DOHH2 (cell line): ENCODE data around the gene PRDM2.

Source experiments
- H3F3A ChIP-seq: fragments of 200-600 bp; sonication (generic), shearing (Covaris generic); 2 replicates; pipeline ENCODE4 v1.6.0; 2016; ENCODE audit warnings: antibody characterized with exemption, mild to moderate bottlenecking; ENCODE audit not compliant: control insufficient read depth, insufficient read depth
- H3K27ac ChIP-seq: fragments of 200-600 bp; sonication (generic); 2 replicates; pipeline ENCODE4 v1.5.1; 2014; ENCODE audit warnings: low read depth, mild to moderate bottlenecking, low read length, moderate library complexity
- H3K27me3 ChIP-seq: fragments of 200-600 bp; sonication (generic); 2 replicates; pipeline ENCODE4 v1.6.1; 2014; ENCODE audit warnings: mild to moderate bottlenecking, low read length, mixed read lengths; ENCODE audit not compliant: control insufficient read depth
- H3K36me3 ChIP-seq: fragments of 200-600 bp; sonication (generic); 2 replicates; pipeline ENCODE4 v1.6.1; 2014; ENCODE audit warnings: mild to moderate bottlenecking, low read length, moderate library complexity, mixed read lengths; ENCODE audit not compliant: control insufficient read depth
- H3K4me1 ChIP-seq: fragments of 200-600 bp; sonication (generic); 2 replicates; pipeline ENCODE4 v1.6.1; 2014; ENCODE audit warnings: mild to moderate bottlenecking, low read length, mixed read lengths; ENCODE audit not compliant: control insufficient read depth
- H3K4me2 ChIP-seq: fragments of 200-600 bp; sonication (generic); 2 replicates; pipeline ENCODE4 v1.6.0; 2014; ENCODE audit warnings: mild to moderate bottlenecking, low read length, moderate library complexity
- H3K4me3 ChIP-seq: fragments of 200-600 bp; sonication (generic); 2 replicates; pipeline ENCODE4 v1.5.1; 2014; ENCODE audit warnings: mild to moderate bottlenecking, low read length, mixed read lengths
- H3K79me2 ChIP-seq: fragments of 200-600 bp; sonication (generic); 2 replicates; pipeline ENCODE4 v1.6.1; 2014; ENCODE audit warnings: mild to moderate bottlenecking, low read length, mixed read lengths; ENCODE audit not compliant: control insufficient read depth
- H3K9me2 ChIP-seq: fragments of 200-600 bp; sonication (generic); replicated peaks from 2 replicates; pipeline ENCODE4 v1.6.1; 2014; ENCODE audit warnings: mild to moderate bottlenecking, low read length, mixed read lengths; ENCODE audit not compliant: control insufficient read depth
- H3K9me3 ChIP-seq: fragments of 200-600 bp; sonication (generic); 2 replicates; pipeline ENCODE4 v1.6.1; 2014; ENCODE audit warnings: antibody characterized with exemption, low read length, mixed read lengths; ENCODE audit not compliant: control insufficient read depth, insufficient read depth
- H4K20me1 ChIP-seq: fragments of 200-600 bp; sonication (generic); 2 replicates; pipeline ENCODE4 v1.6.0; 2014; ENCODE audit warnings: low read depth, mild to moderate bottlenecking, antibody characterized with exemption, low read length, moderate library complexity; ENCODE audit not compliant: control insufficient read depth, insufficient read depth
- CTCF ChIP-seq: fragments of 200-600 bp; sonication (generic); IDR thresholded peaks from one replicate; pipeline ENCODE4 v1.5.1; 2014; ENCODE audit warnings: antibody characterized with exemption, mild to moderate bottlenecking, low read depth, low read length; ENCODE audit not compliant: poor library complexity, severe bottlenecking
- EZH2phosphoT487 ChIP-seq: fragments of 200-600 bp; sonication (generic); IDR thresholded peaks from 2 replicates; pipeline ENCODE4 v1.6.1; 2017; ENCODE audit warnings: borderline replicate concordance, mild to moderate bottlenecking, antibody characterized with exemption, low read length, moderate library complexity, mixed read lengths

The PRDM2 gene

GRCh38 chr1:13794231-13795187 lies 94.5 kb downstream of the PRDM2 start:
- H4K20me1 ChIP-seq = peaks cover 6% of the 10 kb centered on the region

GRCh38 chr1:13797397-13797796 lies 97.4 kb downstream of the PRDM2 start:
- Histone ChIP-seq H3F3A (peaks cover 29% of the 10 kb centered on the region), H3K9me2 (no peaks in the 10 kb centered on the region), H3K9me3 (no peaks in the 10 kb centered on the region), H3K27me3 (no peaks in the 10 kb centered on the region), H4K20me1 (peaks cover 3% of the 10 kb centered on the region), H3K27ac (peak overlapping the region; percentile 70), H3K79me2 (peaks cover 28% of the 10 kb centered on the region), H3K4me1 (peaks cover 95% of the 10 kb centered on the region), H3K4me2 (peak overlapping the region; percentile 59), H3K36me3 (peaks cover 42% of the 10 kb centered on the region), H3K4me3 (peak overlapping the region; percentile 43)
- TF ChIP-seq EZH2phosphoT487 (no peak), CTCF (no peak)

More at GRCh38 chr1:13794231-13795187, 94.5 kb downstream of the PRDM2 start:
- Histone ChIP-seq H3K27me3 (no peaks in the 10 kb centered on the region), H3K4me1 (peaks cover 69% of the 10 kb centered on the region), H3K4me3 (no peak overlapping the region), H3K79me2 (peaks cover 49% of the 10 kb centered on the region), H3K9me3 (no peaks in the 10 kb centered on the region), H3F3A (peaks cover 33% of the 10 kb centered on the region), H3K4me2 (peak overlapping the region; percentile 59), H3K27ac (no peak overlapping the region), H3K9me2 (no peaks in the 10 kb centered on the region), H3K36me3 (peaks cover 69% of the 10 kb centered on the region)
- no peak for TF ChIP-seq EZH2phosphoT487
- no peak for TF ChIP-seq CTCF

DNA sequence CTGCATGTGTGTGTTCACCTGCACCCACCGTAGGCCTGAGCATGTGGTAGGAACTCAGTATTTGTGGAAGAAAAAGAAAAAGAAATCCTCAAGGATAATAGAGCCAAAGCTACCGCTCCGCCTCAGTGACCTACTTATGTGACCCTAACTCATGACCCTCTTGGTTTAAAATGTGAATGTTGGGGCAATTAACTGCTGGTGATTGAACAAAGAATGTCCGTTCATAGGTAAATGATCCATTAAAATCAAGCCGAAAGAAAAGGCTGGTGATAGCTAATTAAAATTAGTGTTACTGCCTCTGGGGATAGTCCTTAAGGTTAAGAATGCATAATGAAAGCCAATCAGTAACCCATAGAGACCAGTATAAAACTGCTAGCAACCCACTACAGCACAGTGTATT lies 98.1 kb downstream of the PRDM2 start:
- Histone ChIP-seq H3K27me3 (no peaks in the 10 kb centered on the region), H3K79me2 (peaks cover 21% of the 10 kb centered on the region), H3K4me2 (peak overlapping the region; percentile 59), H3K27ac (peak overlapping the region; percentile 70), H3K9me3 (no peaks in the 10 kb centered on the region), H3K36me3 (peaks cover 35% of the 10 kb centered on the region), H3K4me3 (no peak overlapping the region), H3F3A (peaks cover 28% of the 10 kb centered on the region), H3K9me2 (no peaks in the 10 kb centered on the region), H3K4me1 (peaks cover 88% of the 10 kb centered on the region), H4K20me1 (peaks cover 3% of the 10 kb centered on the region)
- TF ChIP-seq CTCF = no peak
- TF ChIP-seq EZH2phosphoT487 = no peak
